T-helper 1 cell treated with Interleukin-12 subunit alpha and Interleukin-12 subunit beta and Interleukin-4 antibody, amounts not matched to agents 30 ng/mL and 1 ng/mL, for 36 hours (primary cell): ENCODE results near the gene PLCL1. TPM values are rescaled to one million over a fixed set of nuclear protein-coding genes. Genes with fewer than 3 reads are reported as not detected.

Experiments used
- intact Hi-C: fragments of 100-400 bp; cut with micrococcal nuclease; formaldehyde crosslinking; loops from one replicate; pipeline ENCODE4 v1.15.1; 2024
- total RNA-seq: library from RNA; stranded (reverse); gene quantifications from 2 replicates; pipeline ENCODE4 v1.2.3, GENCODE V29; 2022

The PLCL1 gene
- total RNA-seq, 1 donor from 2014 or later: 2.7 TPM

- intact Hi-C loops: no loop called here
Observed at GRCh38 chr2:198096965-198097364, 292.6 kb downstream of the PLCL1 start.

- intact Hi-C loops: no loop called here
Observed at GRCh38 chr2:198097630-198098029, 293.2 kb downstream of the PLCL1 start.

DNA sequence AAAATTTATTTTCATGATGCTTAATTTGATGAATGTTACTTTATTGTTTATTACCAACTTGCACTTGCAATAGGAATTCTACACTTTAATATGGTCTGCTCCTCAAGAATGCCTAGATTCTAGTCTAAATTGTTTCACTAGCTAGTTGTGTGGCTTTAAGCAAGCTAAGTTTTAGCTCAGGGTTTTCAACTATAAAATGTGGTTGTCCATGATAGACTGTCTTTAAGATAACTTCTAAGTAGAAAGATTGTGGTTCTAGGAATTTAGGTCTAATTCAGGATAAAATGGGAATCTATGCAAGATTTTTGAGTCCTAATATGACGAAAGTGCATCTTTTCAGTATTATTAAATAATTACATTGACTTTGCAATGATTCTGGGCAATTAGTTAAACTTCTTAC is 294.0 kb downstream of the PLCL1 start:
- intact Hi-C loops: no loop called here

GRCh38 chr2:198098918-198099317 is 294.5 kb downstream of the PLCL1 start:
- intact Hi-C loops: no loop called here

- intact Hi-C loops: no loop called here
Observed at GRCh38 chr2:198100346-198100745, 296.0 kb downstream of the PLCL1 start.

- intact Hi-C loops: no loop called here
Observed at GRCh38 chr2:198101688-198102087, 297.3 kb downstream of the PLCL1 start.

GRCh38 chr2:198102120-198102519 is 297.7 kb downstream of the PLCL1 start:
- intact Hi-C loops: no loop called here

GRCh38 chr2:198102856-198103255 is 298.5 kb downstream of the PLCL1 start:
- intact Hi-C loops: no loop called here

DNA sequence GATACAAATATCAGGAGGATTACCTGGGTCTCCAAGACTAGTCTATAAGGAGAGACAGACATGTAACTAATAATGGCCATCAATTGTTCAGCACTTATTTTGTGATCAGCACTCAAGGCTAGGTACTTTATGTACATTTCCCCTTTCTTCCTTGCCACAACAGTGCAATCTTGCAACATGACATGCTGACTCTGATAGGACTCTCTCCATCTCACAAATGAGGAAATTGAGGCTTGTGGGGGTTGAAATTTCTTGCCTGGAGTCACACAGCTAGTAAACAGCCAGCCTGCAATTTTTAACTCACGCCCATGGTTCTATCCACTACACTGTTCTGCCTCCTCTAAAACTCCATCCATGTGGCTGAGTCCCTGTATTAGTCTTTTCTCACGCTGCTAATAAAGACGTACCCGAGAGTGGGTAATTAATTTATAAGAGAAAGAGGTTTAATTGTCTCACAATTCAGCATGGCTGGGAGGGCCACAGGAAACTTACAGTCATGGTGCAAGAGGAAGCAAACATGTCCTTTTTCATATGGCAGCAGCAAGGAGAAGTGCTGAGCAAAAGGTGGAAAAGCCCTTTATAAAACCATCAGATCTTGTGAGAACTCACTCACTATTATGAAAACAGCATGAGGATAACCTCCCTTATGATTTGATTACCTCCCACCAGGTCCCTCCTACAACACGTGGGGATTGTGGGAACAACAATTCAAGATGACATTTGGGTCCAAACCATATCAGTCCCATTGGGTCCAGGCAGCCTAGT is 302.4 kb downstream of the PLCL1 start:
- intact Hi-C loops: no loop called here

DNA sequence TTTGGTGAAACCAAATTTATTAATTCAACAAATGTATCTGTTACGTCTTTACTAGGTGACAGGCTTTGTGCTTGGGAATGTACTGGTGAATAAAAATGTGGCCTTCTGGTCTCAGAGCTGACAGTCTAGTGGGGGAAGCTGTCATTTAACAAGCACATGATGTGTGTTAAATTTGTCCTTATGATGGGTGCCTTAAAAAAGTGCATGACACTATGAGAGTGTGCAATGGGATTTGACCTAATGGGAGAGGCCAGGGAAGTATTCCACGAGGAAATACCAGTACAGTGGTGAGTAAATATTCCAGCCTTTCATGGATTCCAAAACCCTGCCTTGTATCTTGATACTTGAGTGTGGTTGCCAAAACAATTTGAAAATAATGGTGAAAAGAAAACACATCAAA is 308.9 kb downstream of the PLCL1 start:
- intact Hi-C loops: no loop called here

- intact Hi-C loops: no loop called here
Observed at GRCh38 chr2:198114064-198114463, 309.7 kb downstream of the PLCL1 start.

- intact Hi-C loops: no loop called here
Observed at GRCh38 chr2:198115201-198115600, 310.8 kb downstream of the PLCL1 start.

DNA sequence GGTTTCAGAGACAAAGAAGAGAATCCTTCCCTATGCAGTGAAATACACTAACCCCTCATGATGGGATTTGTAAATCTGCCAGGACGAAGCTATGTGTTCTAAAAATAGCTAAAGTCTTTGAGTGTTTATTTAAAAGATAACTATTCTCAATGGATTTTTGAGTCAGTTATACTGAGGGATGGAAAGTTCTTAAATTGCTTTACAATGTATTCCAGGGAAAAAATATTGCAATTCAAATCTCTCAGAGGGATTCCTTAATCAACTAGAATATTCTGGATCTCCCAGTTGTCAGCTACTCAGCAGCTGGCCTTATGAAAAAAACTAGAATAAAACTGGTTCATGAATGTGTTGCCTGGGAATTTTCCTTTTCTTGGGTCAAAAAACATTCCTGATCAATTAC is 312.4 kb downstream of the PLCL1 start:
- intact Hi-C loops: no loop called here

GRCh38 chr2:198117406-198118041 is 313.1 kb downstream of the PLCL1 start:
- intact Hi-C loops: no loop called here

- intact Hi-C loops: loop anchor here (1.0 kb wide), 6 partner anchors 73 to 418 kb away; no protein-coding TSS in a partner anchor
Observed at GRCh38 chr2:198127627-198128026, 323.2 kb downstream of the PLCL1 start.

DNA sequence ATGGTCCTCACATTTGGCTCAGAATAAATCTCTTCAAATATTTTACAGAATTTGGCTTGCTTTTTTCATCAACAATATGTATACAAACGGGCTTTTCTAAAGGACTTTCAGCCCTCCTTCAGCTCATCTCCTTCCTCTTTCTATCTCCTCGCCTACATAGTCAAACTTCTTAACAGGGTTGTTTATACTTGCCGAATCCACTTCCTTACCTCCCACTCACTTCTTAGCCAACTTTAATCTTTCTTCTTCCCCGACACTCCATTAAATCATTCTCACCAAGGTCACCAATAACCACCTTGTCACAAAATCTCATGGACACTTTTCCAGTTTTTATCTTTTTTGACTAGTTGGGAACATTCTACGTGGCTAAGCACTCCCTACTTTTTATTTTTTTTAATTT is 325.2 kb downstream of the PLCL1 start:
- intact Hi-C loops: no loop called here

GRCh38 chr2:198134293-198134955 is 330.0 kb downstream of the PLCL1 start:
- intact Hi-C loops: no loop called here

DNA sequence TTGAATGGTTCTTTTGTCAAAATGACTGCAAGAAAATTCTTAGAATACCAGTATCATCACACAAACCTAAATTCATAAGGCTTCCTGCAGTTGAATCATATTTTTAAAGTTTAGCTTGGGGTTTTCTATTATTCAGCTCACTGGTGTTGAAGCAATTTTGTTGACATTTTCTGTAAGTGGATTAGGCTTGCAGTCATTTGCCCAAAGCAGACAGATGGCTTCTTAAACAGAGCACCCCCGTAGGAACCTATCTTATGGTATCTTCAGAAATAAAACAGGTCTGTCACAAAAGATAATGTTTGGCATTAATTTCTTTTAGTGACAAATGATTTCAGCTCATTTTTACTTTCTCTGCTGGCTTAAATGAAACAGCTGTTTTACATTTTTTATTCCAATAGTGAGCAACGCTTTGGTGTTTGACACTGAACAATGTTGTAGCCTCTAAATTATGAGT is 331.1 kb downstream of the PLCL1 start:
- intact Hi-C loops: no loop called here

- intact Hi-C loops: no loop called here
Observed at GRCh38 chr2:198136142-198136541, 331.7 kb downstream of the PLCL1 start.

- intact Hi-C loops: no loop called here
Observed at GRCh38 chr2:198137733-198138132, 333.3 kb downstream of the PLCL1 start.

- intact Hi-C loops: no loop called here
Observed at GRCh38 chr2:198141726-198142125, 337.3 kb downstream of the PLCL1 start.

- intact Hi-C loops: no loop called here
Observed at GRCh38 chr2:198143156-198143555, 338.8 kb downstream of the PLCL1 start.
